Tibial artery (tissue), 4 donors: ENCODE results near the gene TRIM34.
"Not testable (repeated sequence)": the region's sequence is repeated elsewhere in the genome, so short reads cannot be mapped to it uniquely, and the experiment has no call there.

Experiments
- DNase-seq, 2 donors: peaks; one replicate each; pipeline ENCODE4 v3.0.0-alpha.2; 2019
- H3K27ac ChIP-seq, 2 donors: fragments of 200-600 bp; sonication (generic) in 1 of 2; 1 replicate in 1 of 2; 2 replicates in 1 of 2; pipeline ENCODE4 v1.5.1; 2018 to 2019; ENCODE audit warnings: mild to moderate bottlenecking in 1 of 2
- H3K27me3 ChIP-seq, 2 donors: fragments of 200-600 bp; sonication (generic) in 1 of 2; one replicate each; pipeline versions ENCODE4 v1.5.1 to v1.6.0; 2016 to 2019
- H3K36me3 ChIP-seq, 3 donors: fragments of 200-600 bp; sonication (generic) in 2 of 3; one replicate each; pipeline ENCODE4 v1.5.1; 2016 to 2019; ENCODE audit warnings: mild to moderate bottlenecking in 2 of 3
- H3K4me1 ChIP-seq, 4 donors: fragments of 200-600 bp; sonication (generic) in 2 of 4; 1 replicate in 3 of 4; 2 replicates in 1 of 4; pipeline ENCODE4 v1.5.1; 2016 to 2019
- H3K4me3 ChIP-seq, 2 donors: fragments of 200-600 bp; sonication (generic) in 1 of 2; 1 replicate in 1 of 2; 2 replicates in 1 of 2; pipeline ENCODE4 v1.5.1; 2018 to 2019; ENCODE audit warnings: mild to moderate bottlenecking in 2 of 2
- H3K9me3 ChIP-seq, 3 donors: fragments of 200-600 bp; sonication (generic) in 1 of 3; one replicate each; pipeline ENCODE4 v1.5.1; 2016 to 2019
- CTCF ChIP-seq, 2 experiments: fragments of 200-600 bp in 1 of 2; fragments of 450-650 bp in 1 of 2; IDR thresholded peaks; one replicate each; pipeline ENCODE4 v1.5.1; 2017 to 2019; ENCODE audit warnings: antibody characterized with exemption in 2 of 2, mild to moderate bottlenecking in 1 of 2, moderate library complexity in 1 of 2
- intact Hi-C: fragments of 100-400 bp; cut with DNase I; formaldehyde crosslinking; loops from one replicate; pipeline ENCODE4 v1.15.0; 2023; ENCODE audit warnings: low total_unique reads

Gene TRIM34

GRCh38 chr11:5639953-5640352, 15.2 kb downstream of the TRIM34 start:
- DNase-seq = no peak
- Histone ChIP-seq H3K4me1 (no peaks in the 10 kb centered on the region), H3K36me3 (peaks cover 35 to 46% (median 44%) of the 10 kb centered on the region in 3 donors), H3K27ac (no peak overlapping the region), H3K4me3 (no peak overlapping the region), H3K9me3 (no peaks in the 10 kb centered on the region), H3K27me3 (no peaks in the 10 kb centered on the region)
- no peak for TF ChIP-seq CTCF (IDR thresholded peaks at IDR 0.05)
- intact Hi-C loops = no loop called here

GRCh38 chr11:5643585-5643984, 18.8 kb downstream of the TRIM34 start:
- H3K4me1 ChIP-seq = no peaks in the 10 kb centered on the region
- peaks cover 28 to 43% (median 40%) of the 10 kb centered on the region in 3 donors for H3K36me3 ChIP-seq
- H3K27ac ChIP-seq = no peak overlapping the region
- H3K4me3 ChIP-seq = no peak overlapping the region
- intact Hi-C loops = no loop called here
- H3K9me3 ChIP-seq = no peaks in the 10 kb centered on the region
- no peaks in the 10 kb centered on the region for H3K27me3 ChIP-seq
- no peak for TF ChIP-seq CTCF (IDR thresholded peaks at IDR 0.05)
- DNase-seq = no peak

GRCh38 chr11:5646139-5646538, 21.3 kb downstream of the TRIM34 start:
- no peaks in the 10 kb centered on the region for H3K4me1 ChIP-seq
- intact Hi-C loops = no loop called here
- TF ChIP-seq CTCF (IDR thresholded peaks at IDR 0.05) = no peak
- H3K36me3 ChIP-seq = peaks cover 23 to 39% (median 31%) of the 10 kb centered on the region in 3 donors
- H3K27ac ChIP-seq = no peak overlapping the region
- H3K27me3 ChIP-seq = no peaks in the 10 kb centered on the region
- no peaks in the 10 kb centered on the region for H3K9me3 ChIP-seq
- no peak for DNase-seq
- no peak overlapping the region for H3K4me3 ChIP-seq

- no peak overlapping the region for H3K27ac ChIP-seq
- intact Hi-C loops = no loop called here
- peaks cover 0 to 6% (median 0%) of the 10 kb centered on the region in 3 donors for H3K36me3 ChIP-seq
- no peak overlapping the region for H3K4me3 ChIP-seq
- no peak for TF ChIP-seq CTCF (IDR thresholded peaks at IDR 0.05)
- no peaks in the 10 kb centered on the region for H3K4me1 ChIP-seq
- peaks cover 0 to 8% (median 5%) of the 10 kb centered on the region in 3 donors for H3K9me3 ChIP-seq
- no peak for DNase-seq
- no peaks in the 10 kb centered on the region for H3K27me3 ChIP-seq
Observed at GRCh38 chr11:5655474-5655873, 30.7 kb downstream of the TRIM34 start.

GRCh38 chr11:5656956-5657355, 32.2 kb downstream of the TRIM34 start:
- H3K9me3 ChIP-seq, H3K4me1 ChIP-seq, H3K4me3 ChIP-seq, DNase-seq, H3K27ac ChIP-seq, H3K27me3 ChIP-seq, intact Hi-C loops, H3K36me3 ChIP-seq: not testable (repeated sequence)

- Histone ChIP-seq H3K4me3 (no peak overlapping the region), H3K4me1 (no peaks in the 10 kb centered on the region), H3K9me3 (no peaks in the 10 kb centered on the region), H3K36me3 (peaks cover 7 to 8% (median 8%) of the 10 kb centered on the region in 3 donors), H3K27me3 (no peaks in the 10 kb centered on the region), H3K27ac (no peak overlapping the region)
- no peak for TF ChIP-seq CTCF (IDR thresholded peaks at IDR 0.05)
- DNase-seq = no peak
- intact Hi-C loops = no loop called here
Observed at GRCh38 chr11:5658318-5658717, 33.5 kb downstream of the TRIM34 start.
